NB4 (cell line): ENCODE data around the gene ANAPC5.

Source experiments
- CTCF ChIP-seq: IDR thresholded peaks from one replicate; pipeline ENCODE4 v1.5.1; 2012; ENCODE audit warnings: low read depth, low read length
- MYC ChIP-seq: IDR thresholded peaks from 2 replicates; pipeline ENCODE4 v1.6.1; 2011; ENCODE audit warnings: low read depth, low read length
- POLR2A ChIP-seq: IDR thresholded peaks from 2 replicates; pipeline ENCODE4 v1.6.1; 2011; ENCODE audit warnings: mild to moderate bottlenecking; ENCODE audit not compliant: insufficient read length; ENCODE audit errors: extremely low read depth

GRCh38 chr12:121383601-121384021 lies 31.4 kb upstream of the ANAPC5 start:
- peak; percentile 36 for TF ChIP-seq CTCF
- no peak for TF ChIP-seq POLR2A
- TF ChIP-seq MYC, result no peak
